ENCODE data around the gene GYS1.

GYS1 gene

DNA sequence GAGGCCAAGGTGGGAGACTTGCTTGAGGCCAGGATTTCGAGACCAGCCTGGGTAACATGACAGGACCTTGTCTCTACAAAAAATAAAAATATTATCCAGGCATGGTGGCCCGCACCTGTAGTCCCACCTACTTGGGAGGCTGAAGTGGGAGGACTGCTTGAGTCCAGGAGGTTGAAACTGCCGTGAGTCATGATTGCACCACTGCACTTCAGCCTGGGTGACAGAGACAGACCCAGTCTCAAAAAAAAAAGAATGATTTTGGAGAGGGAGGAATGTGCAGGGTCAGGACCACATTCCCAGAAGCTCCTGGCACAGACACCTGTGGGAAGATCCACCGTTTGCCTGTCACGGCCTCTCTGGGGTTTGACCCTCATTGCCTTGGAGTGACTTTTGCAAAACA is 47.7 kb downstream of the GYS1 start:
- no peaks in the 10 kb centered on the region for H3K9me2 ChIP-seq (replicated peaks; ENCODE audit: insufficient read depth, low read length)
- H4K20me1 ChIP-seq (ENCODE audit: low read depth, low read length), result no peaks in the 10 kb centered on the region
- no peaks in the 10 kb centered on the region for H3K27me3 ChIP-seq (ENCODE audit: low read length)
- TF ChIP-seq, protein P1, sequence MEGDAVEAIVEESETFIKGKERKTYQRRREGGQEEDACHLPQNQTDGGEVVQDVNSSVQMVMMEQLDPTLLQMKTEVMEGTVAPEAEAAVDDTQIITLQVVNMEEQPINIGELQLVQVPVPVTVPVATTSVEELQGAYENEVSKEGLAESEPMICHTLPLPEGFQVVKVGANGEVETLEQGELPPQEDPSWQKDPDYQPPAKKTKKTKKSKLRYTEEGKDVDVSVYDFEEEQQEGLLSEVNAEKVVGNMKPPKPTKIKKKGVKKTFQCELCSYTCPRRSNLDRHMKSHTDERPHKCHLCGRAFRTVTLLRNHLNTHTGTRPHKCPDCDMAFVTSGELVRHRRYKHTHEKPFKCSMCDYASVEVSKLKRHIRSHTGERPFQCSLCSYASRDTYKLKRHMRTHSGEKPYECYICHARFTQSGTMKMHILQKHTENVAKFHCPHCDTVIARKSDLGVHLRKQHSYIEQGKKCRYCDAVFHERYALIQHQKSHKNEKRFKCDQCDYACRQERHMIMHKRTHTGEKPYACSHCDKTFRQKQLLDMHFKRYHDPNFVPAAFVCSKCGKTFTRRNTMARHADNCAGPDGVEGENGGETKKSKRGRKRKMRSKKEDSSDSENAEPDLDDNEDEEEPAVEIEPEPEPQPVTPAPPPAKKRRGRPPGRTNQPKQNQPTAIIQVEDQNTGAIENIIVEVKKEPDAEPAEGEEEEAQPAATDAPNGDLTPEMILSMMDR (IDR thresholded peaks at IDR 0.05; ENCODE audit: insufficient read depth, low read length, poor library complexity, severe bottlenecking), result no peak
- TF ChIP-seq EZH2phosphoT487 (conservative IDR thresholded peaks at IDR 0.05; ENCODE audit: low read length), result no peak
- H3K9ac ChIP-seq (ENCODE audit: low read length), result no peak overlapping the region
- H3K9me3 ChIP-seq (ENCODE audit: insufficient read depth, low read length), result peaks cover 21% of the 10 kb centered on the region; the same call in 1 of the 2 replicates
- no peak overlapping the region for H3K4me3 ChIP-seq (ENCODE audit: insufficient read depth, low read length, poor library complexity, severe bottlenecking)
- H3K4me2 ChIP-seq (ENCODE audit: low read depth, low read length, poor library complexity, severe bottlenecking), result no peak overlapping the region
- no peaks in the 10 kb centered on the region for H3K79me2 ChIP-seq (ENCODE audit: insufficient read depth, low read length)
- no peaks in the 10 kb centered on the region; the same call in 1 of the 2 replicates for H3K36me3 ChIP-seq (ENCODE audit: low read length)
- no peak overlapping the region for H3K27ac ChIP-seq (ENCODE audit: low read depth, low read length)
- H2AFZ ChIP-seq (ENCODE audit: low read depth, low read length, severe bottlenecking), result no peak overlapping the region
- no peaks in the 10 kb centered on the region for H3F3A ChIP-seq (ENCODE audit: insufficient read depth)

GRCh38 chr19:48943081-48943480 is 50.0 kb downstream of the GYS1 start:
- H3K27ac ChIP-seq (ENCODE audit: low read depth, low read length), result no peak overlapping the region
- no peak overlapping the region for H3K9ac ChIP-seq (ENCODE audit: low read length)
- no peak overlapping the region for H3K4me2 ChIP-seq (ENCODE audit: low read depth, low read length, poor library complexity, severe bottlenecking)
- no peaks in the 10 kb centered on the region for H3F3A ChIP-seq (ENCODE audit: insufficient read depth)
- H3K27me3 ChIP-seq (ENCODE audit: low read length), result no peaks in the 10 kb centered on the region
- H3K79me2 ChIP-seq (ENCODE audit: insufficient read depth, low read length), result no peaks in the 10 kb centered on the region
- H2AFZ ChIP-seq (ENCODE audit: low read depth, low read length, severe bottlenecking), result no peak overlapping the region
- TF ChIP-seq EZH2phosphoT487 (conservative IDR thresholded peaks at IDR 0.05; ENCODE audit: low read length), result no peak
- peaks cover 18% of the 10 kb centered on the region; the same call in 1 of the 2 replicates for H3K9me3 ChIP-seq (ENCODE audit: insufficient read depth, low read length)
- H3K9me2 ChIP-seq (replicated peaks; ENCODE audit: insufficient read depth, low read length), result no peaks in the 10 kb centered on the region
- no peaks in the 10 kb centered on the region; the same call in 1 of the 2 replicates for H3K36me3 ChIP-seq (ENCODE audit: low read length)
- H3K4me3 ChIP-seq (ENCODE audit: insufficient read depth, low read length, poor library complexity, severe bottlenecking), result no peak overlapping the region
- no peaks in the 10 kb centered on the region for H4K20me1 ChIP-seq (ENCODE audit: low read depth, low read length)

DNA sequence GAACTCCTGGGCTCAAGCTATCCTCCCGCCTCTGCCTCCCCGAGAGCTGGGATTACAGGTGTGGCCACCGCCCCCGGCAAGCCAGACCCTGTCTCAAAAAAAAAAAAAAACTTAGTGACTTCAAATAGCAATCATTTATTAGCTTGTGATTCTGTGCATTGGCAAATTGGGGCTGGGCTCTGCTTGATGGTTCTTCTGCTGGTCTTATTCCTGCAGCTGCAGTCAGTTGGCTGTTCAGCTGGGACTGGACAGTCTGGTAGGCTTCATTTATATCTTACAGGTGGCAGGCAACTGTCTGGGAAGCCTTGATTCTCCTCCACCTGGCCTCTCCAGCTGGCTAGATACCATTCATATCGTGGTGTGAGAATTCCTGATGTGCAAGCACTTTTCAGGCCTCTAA is 52.2 kb downstream of the GYS1 start:
- TF ChIP-seq, protein P1 (IDR thresholded peaks at IDR 0.05; ENCODE audit: insufficient read depth, low read length, poor library complexity, severe bottlenecking), result no peak
- TF ChIP-seq EZH2phosphoT487 (conservative IDR thresholded peaks at IDR 0.05; ENCODE audit: low read length), result no peak
- Histone ChIP-seq H3K9me3 (ENCODE audit: insufficient read depth, low read length) (no peaks in the 10 kb centered on the region), H3K9me2 (replicated peaks; ENCODE audit: insufficient read depth, low read length) (no peaks in the 10 kb centered on the region), H3K4me2 (ENCODE audit: low read depth, low read length, poor library complexity, severe bottlenecking) (no peak overlapping the region), H3K27ac (ENCODE audit: low read depth, low read length) (no peak overlapping the region), H3K36me3 (ENCODE audit: low read length) (no peaks in the 10 kb centered on the region; the same call in 1 of the 2 replicates), H2AFZ (ENCODE audit: low read depth, low read length, severe bottlenecking) (no peak overlapping the region), H3K27me3 (ENCODE audit: low read length) (no peaks in the 10 kb centered on the region), H4K20me1 (ENCODE audit: low read depth, low read length) (no peaks in the 10 kb centered on the region), H3K9ac (ENCODE audit: low read length) (no peak overlapping the region), H3F3A (ENCODE audit: insufficient read depth) (no peaks in the 10 kb centered on the region), H3K4me3 (ENCODE audit: insufficient read depth, low read length, poor library complexity, severe bottlenecking) (no peak overlapping the region), H3K79me2 (ENCODE audit: insufficient read depth, low read length) (no peaks in the 10 kb centered on the region)

DNA sequence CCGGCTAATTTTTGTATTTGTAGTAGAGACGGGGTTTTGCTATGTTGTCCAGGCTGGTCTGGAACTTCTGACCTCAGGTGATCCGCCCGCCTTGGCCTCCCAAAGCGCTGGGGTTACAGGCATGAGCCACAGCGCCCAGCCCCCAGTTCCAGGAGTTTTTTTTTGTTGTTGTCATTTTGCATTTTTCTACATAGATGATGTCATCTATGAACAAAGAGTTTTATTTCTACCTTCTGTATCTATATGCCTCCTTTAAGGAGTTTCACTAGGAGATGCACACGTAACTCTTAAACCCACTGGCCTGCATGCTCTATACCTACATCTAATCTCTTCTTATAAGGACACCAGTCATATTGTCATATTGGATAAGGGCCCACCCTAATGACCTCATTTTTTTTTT is 54.9 kb downstream of the GYS1 start:
- Histone ChIP-seq H3K9me2 (replicated peaks; ENCODE audit: insufficient read depth, low read length) (no peaks in the 10 kb centered on the region), H3K27ac (ENCODE audit: low read depth, low read length) (no peak overlapping the region), H3K9ac (ENCODE audit: low read length) (no peak overlapping the region), H3F3A (ENCODE audit: insufficient read depth) (no peaks in the 10 kb centered on the region), H4K20me1 (ENCODE audit: low read depth, low read length) (no peaks in the 10 kb centered on the region), H3K9me3 (ENCODE audit: insufficient read depth, low read length) (no peaks in the 10 kb centered on the region), H2AFZ (ENCODE audit: low read depth, low read length, severe bottlenecking) (no peak overlapping the region), H3K4me2 (ENCODE audit: low read depth, low read length, poor library complexity, severe bottlenecking) (no peak overlapping the region), H3K36me3 (ENCODE audit: low read length) (no peaks in the 10 kb centered on the region; the same call in 1 of the 2 replicates), H3K79me2 (ENCODE audit: insufficient read depth, low read length) (no peaks in the 10 kb centered on the region), H3K27me3 (ENCODE audit: low read length) (no peaks in the 10 kb centered on the region), H3K4me3 (ENCODE audit: insufficient read depth, low read length, poor library complexity, severe bottlenecking) (no peak overlapping the region)
- TF ChIP-seq, protein P1 (IDR thresholded peaks at IDR 0.05; ENCODE audit: insufficient read depth, low read length, poor library complexity, severe bottlenecking), result no peak
- no peak for TF ChIP-seq EZH2phosphoT487 (conservative IDR thresholded peaks at IDR 0.05; ENCODE audit: low read length)

Measured in SU-DHL-6 (cell line).